Measurements from ENCODE around the gene BAK1.

GRCh38 chr6:33628401-33628964, 48.4 kb upstream of the BAK1 start:
- TF ChIP-seq CTCF (IDR thresholded peaks at IDR 0.05) (no peak), ZFX (IDR thresholded peaks at IDR 0.05; ENCODE audit: borderline replicate concordance) (no peak)
